Measurements from ENCODE around the gene CRTC1.
"Not testable (repeated sequence)": the region's sequence is repeated elsewhere in the genome, so short reads cannot be mapped to it uniquely, and the experiment has no call there.

The CRTC1 gene

DNA sequence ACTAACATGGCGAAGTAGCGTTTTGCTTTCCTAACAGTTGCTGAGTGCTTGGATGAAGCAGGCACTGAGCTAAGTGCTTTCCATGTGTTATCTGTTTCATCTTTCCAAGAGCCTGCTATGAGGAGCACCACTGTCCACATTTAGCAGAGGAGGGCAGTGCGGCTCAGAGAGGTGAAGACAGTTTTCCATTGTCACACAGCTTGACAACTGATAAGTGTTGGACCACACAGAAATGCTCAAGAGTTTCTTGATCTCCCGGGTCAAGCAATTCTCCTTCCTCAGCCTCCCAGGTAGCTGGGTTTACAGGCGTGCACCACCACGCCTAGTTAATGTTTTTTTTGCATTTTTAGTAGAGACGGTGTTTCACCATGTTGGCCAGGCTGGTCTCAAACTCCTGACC, 6.8 kb upstream of the CRTC1 start:
- TF ChIP-seq ISL1 (CRISPR knock-in tag; IDR thresholded peaks at IDR 0.05) = no peak
- no peak for TF ChIP-seq SNAI2 (CRISPR knock-in tag; IDR thresholded peaks at IDR 0.05)
- no peak for TF ChIP-seq PPARA (CRISPR knock-in tag; IDR thresholded peaks at IDR 0.05; ENCODE audit: borderline replicate concordance)
- no peak for TF ChIP-seq TOX (CRISPR knock-in tag; IDR thresholded peaks at IDR 0.05; ENCODE audit: borderline replicate concordance)
- TF ChIP-seq CSDC2 (CRISPR knock-in tag; IDR thresholded peaks at IDR 0.05) = no peak
- ATAC-seq = no peak

DNA sequence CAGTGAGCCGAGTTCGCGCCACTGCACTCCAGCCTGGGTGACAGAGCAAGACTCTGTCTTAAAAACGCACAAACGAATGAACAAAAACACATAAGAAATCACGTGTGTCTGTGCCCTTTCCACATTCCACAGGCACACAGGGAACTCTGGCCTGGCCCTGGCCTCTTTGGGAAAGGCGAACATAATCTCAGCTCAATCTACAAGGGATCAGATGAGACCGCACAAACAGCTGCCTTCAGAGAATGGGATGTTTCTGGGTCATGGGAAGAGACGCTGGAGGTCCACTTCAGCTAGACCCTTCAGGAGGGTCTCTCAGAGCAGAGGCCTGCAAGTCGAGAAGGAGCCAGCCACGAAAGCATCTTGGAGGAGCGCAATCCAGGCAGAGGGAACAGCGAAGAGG, 6.3 kb upstream of the CRTC1 start:
- TF ChIP-seq ZNF565 (CRISPR knock-in tag; conservative IDR thresholded peaks at IDR 0.05; ENCODE audit: low read depth) (no peak), SNAI2 (CRISPR knock-in tag; IDR thresholded peaks at IDR 0.05) (no peak), BACH2 (CRISPR knock-in tag; IDR thresholded peaks at IDR 0.05; ENCODE audit: borderline replicate concordance) (no peak), ZNF8 (CRISPR knock-in tag; IDR thresholded peaks at IDR 0.05) (no peak), ARNTL (CRISPR knock-in tag; IDR thresholded peaks at IDR 0.05; ENCODE audit: borderline replicate concordance, low read depth) (no peak), ZNF70 (CRISPR knock-in tag; IDR thresholded peaks at IDR 0.05) (no peak), ZC3H10 (CRISPR knock-in tag; IDR thresholded peaks at IDR 0.05) (no peak), ZFP30 (CRISPR knock-in tag; IDR thresholded peaks at IDR 0.05) (no peak), ISL1 (CRISPR knock-in tag; IDR thresholded peaks at IDR 0.05) (no peak)
- TF ChIP-seq, protein P1, sequence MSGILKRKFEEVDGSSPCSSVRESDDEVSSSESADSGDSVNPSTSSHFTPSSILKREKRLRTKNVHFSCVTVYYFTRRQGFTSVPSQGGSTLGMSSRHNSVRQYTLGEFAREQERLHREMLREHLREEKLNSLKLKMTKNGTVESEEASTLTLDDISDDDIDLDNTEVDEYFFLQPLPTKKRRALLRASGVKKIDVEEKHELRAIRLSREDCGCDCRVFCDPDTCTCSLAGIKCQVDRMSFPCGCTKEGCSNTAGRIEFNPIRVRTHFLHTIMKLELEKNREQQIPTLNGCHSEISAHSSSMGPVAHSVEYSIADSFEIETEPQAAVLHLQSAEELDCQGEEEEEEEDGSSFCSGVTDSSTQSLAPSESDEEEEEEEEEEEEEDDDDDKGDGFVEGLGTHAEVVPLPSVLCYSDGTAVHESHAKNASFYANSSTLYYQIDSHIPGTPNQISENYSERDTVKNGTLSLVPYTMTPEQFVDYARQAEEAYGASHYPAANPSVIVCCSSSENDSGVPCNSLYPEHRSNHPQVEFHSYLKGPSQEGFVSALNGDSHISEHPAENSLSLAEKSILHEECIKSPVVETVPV (CRISPR knock-in tag; IDR thresholded peaks at IDR 0.05) = no peak
- TF ChIP-seq, protein P2, sequence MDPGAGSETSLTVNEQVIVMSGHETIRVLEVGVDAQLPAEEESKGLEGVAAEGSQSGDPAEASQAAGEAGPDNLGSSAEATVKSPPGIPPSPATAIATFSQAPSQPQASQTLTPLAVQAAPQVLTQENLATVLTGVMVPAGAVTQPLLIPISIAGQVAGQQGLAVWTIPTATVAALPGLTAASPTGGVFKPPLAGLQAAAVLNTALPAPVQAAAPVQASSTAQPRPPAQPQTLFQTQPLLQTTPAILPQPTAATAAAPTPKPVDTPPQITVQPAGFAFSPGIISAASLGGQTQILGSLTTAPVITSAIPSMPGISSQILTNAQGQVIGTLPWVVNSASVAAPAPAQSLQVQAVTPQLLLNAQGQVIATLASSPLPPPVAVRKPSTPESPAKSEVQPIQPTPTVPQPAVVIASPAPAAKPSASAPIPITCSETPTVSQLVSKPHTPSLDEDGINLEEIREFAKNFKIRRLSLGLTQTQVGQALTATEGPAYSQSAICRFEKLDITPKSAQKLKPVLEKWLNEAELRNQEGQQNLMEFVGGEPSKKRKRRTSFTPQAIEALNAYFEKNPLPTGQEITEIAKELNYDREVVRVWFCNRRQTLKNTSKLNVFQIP (CRISPR knock-in tag; IDR thresholded peaks at IDR 0.05; ENCODE audit: borderline replicate concordance, low read depth) = no peak
- TF ChIP-seq, protein P3, sequence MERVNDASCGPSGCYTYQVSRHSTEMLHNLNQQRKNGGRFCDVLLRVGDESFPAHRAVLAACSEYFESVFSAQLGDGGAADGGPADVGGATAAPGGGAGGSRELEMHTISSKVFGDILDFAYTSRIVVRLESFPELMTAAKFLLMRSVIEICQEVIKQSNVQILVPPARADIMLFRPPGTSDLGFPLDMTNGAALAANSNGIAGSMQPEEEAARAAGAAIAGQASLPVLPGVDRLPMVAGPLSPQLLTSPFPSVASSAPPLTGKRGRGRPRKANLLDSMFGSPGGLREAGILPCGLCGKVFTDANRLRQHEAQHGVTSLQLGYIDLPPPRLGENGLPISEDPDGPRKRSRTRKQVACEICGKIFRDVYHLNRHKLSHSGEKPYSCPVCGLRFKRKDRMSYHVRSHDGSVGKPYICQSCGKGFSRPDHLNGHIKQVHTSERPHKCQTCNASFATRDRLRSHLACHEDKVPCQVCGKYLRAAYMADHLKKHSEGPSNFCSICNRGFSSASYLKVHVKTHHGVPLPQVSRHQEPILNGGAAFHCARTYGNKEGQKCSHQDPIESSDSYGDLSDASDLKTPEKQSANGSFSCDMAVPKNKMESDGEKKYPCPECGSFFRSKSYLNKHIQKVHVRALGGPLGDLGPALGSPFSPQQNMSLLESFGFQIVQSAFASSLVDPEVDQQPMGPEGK (CRISPR knock-in tag; IDR thresholded peaks at IDR 0.05; ENCODE audit: borderline replicate concordance) = no peak
- no peak for ATAC-seq

DNA sequence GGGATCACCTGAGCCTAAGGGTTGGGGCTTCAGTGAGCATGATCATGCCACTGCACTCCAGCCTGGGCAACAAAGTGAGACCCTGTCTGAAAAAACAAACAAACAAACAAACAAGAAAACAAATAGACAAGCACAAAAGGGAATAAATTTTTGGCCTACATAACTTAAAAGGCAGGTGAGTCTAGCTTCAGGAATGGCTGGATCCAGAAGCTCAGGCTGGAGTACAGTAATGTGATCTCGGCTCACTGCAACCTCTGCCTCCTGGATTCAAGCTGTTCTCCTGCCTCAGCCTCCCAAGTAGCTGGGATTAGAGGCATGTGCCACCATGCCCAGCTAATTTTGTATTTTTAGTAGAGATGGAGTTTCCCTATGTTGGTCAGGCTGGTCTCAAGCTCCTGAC, 3.3 kb upstream of the CRTC1 start:
- not testable (repeated sequence) for ATAC-seq

DNA sequence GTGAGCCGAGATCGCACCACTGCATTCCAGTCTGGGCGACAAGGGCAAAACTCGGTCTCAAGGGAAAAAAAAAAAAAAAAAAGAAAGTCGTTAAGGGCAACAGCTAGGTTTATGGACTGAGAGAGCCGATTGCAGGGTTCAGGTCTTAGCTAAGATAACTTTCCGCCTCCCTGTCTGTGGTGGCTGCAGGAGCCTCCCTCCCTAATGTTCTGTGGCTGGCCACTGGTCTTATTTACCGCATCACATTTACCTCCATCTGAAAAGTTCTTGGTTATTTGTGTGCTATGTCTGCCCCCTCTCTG, 722 bp upstream of the CRTC1 start:
- no peak for TF ChIP-seq GLIS3 (CRISPR knock-in tag; IDR thresholded peaks at IDR 0.05)
- TF ChIP-seq, protein P1 (CRISPR knock-in tag; IDR thresholded peaks at IDR 0.05) = no peak
- TF ChIP-seq, protein P4, sequence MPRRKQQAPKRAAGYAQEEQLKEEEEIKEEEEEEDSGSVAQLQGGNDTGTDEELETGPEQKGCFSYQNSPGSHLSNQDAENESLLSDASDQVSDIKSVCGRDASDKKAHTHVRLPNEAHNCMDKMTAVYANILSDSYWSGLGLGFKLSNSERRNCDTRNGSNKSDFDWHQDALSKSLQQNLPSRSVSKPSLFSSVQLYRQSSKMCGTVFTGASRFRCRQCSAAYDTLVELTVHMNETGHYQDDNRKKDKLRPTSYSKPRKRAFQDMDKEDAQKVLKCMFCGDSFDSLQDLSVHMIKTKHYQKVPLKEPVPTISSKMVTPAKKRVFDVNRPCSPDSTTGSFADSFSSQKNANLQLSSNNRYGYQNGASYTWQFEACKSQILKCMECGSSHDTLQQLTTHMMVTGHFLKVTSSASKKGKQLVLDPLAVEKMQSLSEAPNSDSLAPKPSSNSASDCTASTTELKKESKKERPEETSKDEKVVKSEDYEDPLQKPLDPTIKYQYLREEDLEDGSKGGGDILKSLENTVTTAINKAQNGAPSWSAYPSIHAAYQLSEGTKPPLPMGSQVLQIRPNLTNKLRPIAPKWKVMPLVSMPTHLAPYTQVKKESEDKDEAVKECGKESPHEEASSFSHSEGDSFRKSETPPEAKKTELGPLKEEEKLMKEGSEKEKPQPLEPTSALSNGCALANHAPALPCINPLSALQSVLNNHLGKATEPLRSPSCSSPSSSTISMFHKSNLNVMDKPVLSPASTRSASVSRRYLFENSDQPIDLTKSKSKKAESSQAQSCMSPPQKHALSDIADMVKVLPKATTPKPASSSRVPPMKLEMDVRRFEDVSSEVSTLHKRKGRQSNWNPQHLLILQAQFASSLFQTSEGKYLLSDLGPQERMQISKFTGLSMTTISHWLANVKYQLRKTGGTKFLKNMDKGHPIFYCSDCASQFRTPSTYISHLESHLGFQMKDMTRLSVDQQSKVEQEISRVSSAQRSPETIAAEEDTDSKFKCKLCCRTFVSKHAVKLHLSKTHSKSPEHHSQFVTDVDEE (CRISPR knock-in tag; IDR thresholded peaks at IDR 0.05) = no peak
- TF ChIP-seq SNAI2 (CRISPR knock-in tag; IDR thresholded peaks at IDR 0.05) = no peak
- TF ChIP-seq, protein P3 (CRISPR knock-in tag; IDR thresholded peaks at IDR 0.05; ENCODE audit: borderline replicate concordance) = no peak
- TF ChIP-seq BACH2 (CRISPR knock-in tag; IDR thresholded peaks at IDR 0.05; ENCODE audit: borderline replicate concordance) = no peak
- TF ChIP-seq ZNF8 (CRISPR knock-in tag; IDR thresholded peaks at IDR 0.05) = no peak
- no peak for TF ChIP-seq PPARA (CRISPR knock-in tag; IDR thresholded peaks at IDR 0.05; ENCODE audit: borderline replicate concordance)
- peak; percentile 5 for ATAC-seq

Measured in SK-N-SH treated with all-trans-retinoic acid at 6 μM for 48 hours (cell line).